H1 (cell line): Measurements from ENCODE around the gene APBA2.

Source experiments
- ATF3 ChIP-seq: IDR thresholded peaks from 2 replicates; pipeline ENCODE4 v1.6.1; 2011; ENCODE audit warnings: low read depth, mild to moderate bottlenecking, low read length; ENCODE audit not compliant: insufficient read depth
- MAFK ChIP-seq: IDR thresholded peaks from 2 replicates; pipeline ENCODE4 v1.6.1; 2012; ENCODE audit warnings: low read depth, mild to moderate bottlenecking, improper control_type of control experiment, low read length
- POLR2A ChIP-seq, 2 experiments: IDR thresholded peaks; 1 replicate in 1 of 2; 2 replicates in 1 of 2; pipeline ENCODE4 v1.6.1; 2011; ENCODE audit warnings: low read depth in 2 of 2, low read length in 2 of 2, mild to moderate bottlenecking in 2 of 2; ENCODE audit errors: control extremely low read depth in 1 of 2
- POLR2AphosphoS5 ChIP-seq: IDR thresholded peaks from 2 replicates; pipeline ENCODE4 v1.6.1; 2011; ENCODE audit warnings: low read depth, low read length
- RAD21 ChIP-seq, 2 experiments: IDR thresholded peaks in 1 of 2; conservative IDR thresholded peaks in 1 of 2; 2 replicates each; pipeline ENCODE4 v1.6.1; 2011; ENCODE audit warnings: low read depth in 2 of 2, low read length in 2 of 2, improper control_type of control experiment in 1 of 2, inconsistent platforms in 1 of 2, mild to moderate bottlenecking in 1 of 2, moderate library complexity in 1 of 2
- RXRA ChIP-seq: IDR thresholded peaks from 2 replicates; pipeline ENCODE4 v1.6.1; 2011; ENCODE audit warnings: low read depth, mild to moderate bottlenecking, low read length, moderate library complexity; ENCODE audit not compliant: insufficient read depth
- SP2 ChIP-seq: IDR thresholded peaks from 2 replicates; pipeline ENCODE4 v1.6.1; 2012; ENCODE audit warnings: mild to moderate bottlenecking, low read length, inconsistent platforms
- SRF ChIP-seq: IDR thresholded peaks from 2 replicates; pipeline ENCODE4 v1.6.1; 2011; ENCODE audit warnings: mild to moderate bottlenecking, low read depth, low read length, moderate library complexity
- YY1 ChIP-seq: IDR thresholded peaks from 2 replicates; pipeline ENCODE4 v1.6.1; 2011; ENCODE audit warnings: low read depth, mild to moderate bottlenecking, low read length
- TF ChIP-seq, protein P1 (sequence below), 3 experiments: IDR thresholded peaks; 1 replicate in 2 of 3; 2 replicates in 1 of 3; pipeline versions ENCODE4 v1.5.1 to v1.6.1; 2011; ENCODE audit warnings: low read length in 3 of 3, mild to moderate bottlenecking in 3 of 3, inconsistent platforms in 2 of 3, low read depth in 1 of 3, moderate library complexity in 1 of 3; ENCODE audit not compliant: insufficient read depth in 1 of 3; ENCODE audit errors: control extremely low read depth in 1 of 3

DNA sequence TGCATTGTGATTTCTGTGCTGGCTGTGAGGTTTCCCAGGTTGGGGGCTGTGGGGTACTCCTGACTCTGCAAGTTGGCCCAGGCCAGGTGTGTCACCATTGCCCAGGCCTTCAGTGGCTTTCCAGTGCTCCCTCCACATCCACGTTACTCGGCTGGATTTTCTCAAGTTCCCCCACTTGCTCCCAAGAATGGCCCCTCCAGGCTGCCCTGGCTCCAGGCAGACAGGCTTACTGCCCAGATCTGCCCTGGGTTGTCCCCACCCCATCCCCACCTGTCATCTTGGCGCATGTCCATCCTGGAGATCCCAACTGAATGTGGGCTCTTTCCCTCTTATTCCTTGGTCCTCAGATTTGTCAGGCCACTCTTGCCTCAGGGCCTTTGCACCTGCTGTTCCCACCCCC, 3.6 kb downstream of the APBA2 start:
- no peak for TF ChIP-seq POLR2A (IDR thresholded peaks at IDR 0.05; ENCODE audit: control extremely low read depth in 1 of 2, low read depth in 2 of 2, low read length in 2 of 2)
- TF ChIP-seq, protein P1, sequence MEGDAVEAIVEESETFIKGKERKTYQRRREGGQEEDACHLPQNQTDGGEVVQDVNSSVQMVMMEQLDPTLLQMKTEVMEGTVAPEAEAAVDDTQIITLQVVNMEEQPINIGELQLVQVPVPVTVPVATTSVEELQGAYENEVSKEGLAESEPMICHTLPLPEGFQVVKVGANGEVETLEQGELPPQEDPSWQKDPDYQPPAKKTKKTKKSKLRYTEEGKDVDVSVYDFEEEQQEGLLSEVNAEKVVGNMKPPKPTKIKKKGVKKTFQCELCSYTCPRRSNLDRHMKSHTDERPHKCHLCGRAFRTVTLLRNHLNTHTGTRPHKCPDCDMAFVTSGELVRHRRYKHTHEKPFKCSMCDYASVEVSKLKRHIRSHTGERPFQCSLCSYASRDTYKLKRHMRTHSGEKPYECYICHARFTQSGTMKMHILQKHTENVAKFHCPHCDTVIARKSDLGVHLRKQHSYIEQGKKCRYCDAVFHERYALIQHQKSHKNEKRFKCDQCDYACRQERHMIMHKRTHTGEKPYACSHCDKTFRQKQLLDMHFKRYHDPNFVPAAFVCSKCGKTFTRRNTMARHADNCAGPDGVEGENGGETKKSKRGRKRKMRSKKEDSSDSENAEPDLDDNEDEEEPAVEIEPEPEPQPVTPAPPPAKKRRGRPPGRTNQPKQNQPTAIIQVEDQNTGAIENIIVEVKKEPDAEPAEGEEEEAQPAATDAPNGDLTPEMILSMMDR (IDR thresholded peaks at IDR 0.05; ENCODE audit: control extremely low read depth in 1 of 3, insufficient read depth in 1 of 3, low read depth in 1 of 3, low read length in 3 of 3) = no peak
- no peak for TF ChIP-seq YY1
- TF ChIP-seq RXRA = no peak
- no peak for TF ChIP-seq POLR2AphosphoS5
- TF ChIP-seq RAD21 (IDR thresholded peaks at IDR 0.05 in 1 of 2, conservative IDR thresholded peaks at IDR 0.05 in 1 of 2; ENCODE audit: low read depth in 2 of 2, low read length in 2 of 2) = no peak
- no peak for TF ChIP-seq SRF
- no peak for TF ChIP-seq ATF3
- no peak for TF ChIP-seq SP2
- no peak for TF ChIP-seq MAFK
